GM19238 (cell line): ENCODE data around the gene INAFM2.

Source experiments
- DNase-seq: peaks from one replicate; pipeline ENCODE4 v3.0.0; 2011; ENCODE audit warnings: low spot score; ENCODE audit not compliant: insufficient read length

Gene INAFM2

DNA sequence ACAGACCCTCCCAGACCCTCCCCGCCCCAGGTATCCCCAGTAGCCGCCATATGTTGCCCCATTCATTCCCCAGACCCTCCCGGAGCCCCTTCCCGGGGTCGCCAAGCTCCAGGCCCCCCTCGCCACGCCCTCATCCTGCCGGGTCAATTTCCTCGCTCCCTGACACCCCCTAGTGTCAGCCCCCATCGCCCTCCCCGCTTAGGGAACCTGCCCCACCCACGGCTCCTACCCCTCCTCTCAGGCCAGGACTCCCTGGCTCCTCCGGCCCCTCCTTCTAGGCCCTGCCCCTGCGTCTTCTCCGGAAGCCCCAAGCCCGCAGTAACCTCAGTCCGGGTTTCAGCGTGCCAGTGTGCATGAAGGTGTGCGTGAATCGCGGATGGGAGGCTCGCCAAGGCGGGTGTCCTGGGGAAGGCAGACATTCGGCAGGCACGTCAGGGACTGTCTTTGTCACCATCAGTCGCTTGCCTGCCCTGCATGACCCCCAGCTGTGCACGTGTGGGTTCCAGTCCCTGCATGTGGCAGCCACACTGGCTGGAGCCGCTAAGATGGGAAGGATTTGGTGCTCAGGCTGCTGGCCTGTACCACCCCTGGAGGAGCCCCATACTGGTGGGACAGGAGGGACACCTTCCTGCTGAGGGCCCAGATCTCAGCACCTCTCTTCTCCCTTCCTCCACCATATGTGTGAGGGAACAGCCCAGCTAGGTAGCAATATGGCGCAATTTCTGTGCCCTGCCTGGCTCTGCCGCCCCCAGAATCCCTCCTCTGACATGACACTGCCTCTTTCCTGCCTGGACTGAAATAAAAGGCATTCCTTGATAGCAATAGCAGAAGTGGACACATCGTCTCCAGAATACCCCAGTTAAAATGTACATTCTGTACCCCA is 35.2 kb downstream of the INAFM2 start:
- no peak for DNase-seq

DNA sequence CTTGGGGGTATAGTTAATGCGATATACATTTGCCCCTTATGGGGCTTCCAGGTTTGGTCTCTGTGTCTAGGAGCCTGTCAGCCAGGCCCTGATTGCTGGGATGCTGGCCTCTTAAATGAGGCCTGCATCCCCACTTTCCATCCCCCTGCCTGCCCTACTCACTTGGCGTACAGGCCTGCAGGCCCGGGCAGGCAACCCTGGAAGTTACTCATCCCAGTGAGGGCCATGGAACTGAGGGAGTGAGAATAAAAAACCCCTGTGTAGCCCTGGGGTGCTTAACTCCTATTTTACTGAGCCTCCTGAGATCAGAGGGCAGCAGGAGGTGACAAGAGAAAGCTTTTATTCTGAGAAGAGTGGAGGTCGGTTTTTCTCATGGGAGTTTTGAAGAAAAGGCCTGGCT is 36.5 kb downstream of the INAFM2 start:
- no peak for DNase-seq

DNA sequence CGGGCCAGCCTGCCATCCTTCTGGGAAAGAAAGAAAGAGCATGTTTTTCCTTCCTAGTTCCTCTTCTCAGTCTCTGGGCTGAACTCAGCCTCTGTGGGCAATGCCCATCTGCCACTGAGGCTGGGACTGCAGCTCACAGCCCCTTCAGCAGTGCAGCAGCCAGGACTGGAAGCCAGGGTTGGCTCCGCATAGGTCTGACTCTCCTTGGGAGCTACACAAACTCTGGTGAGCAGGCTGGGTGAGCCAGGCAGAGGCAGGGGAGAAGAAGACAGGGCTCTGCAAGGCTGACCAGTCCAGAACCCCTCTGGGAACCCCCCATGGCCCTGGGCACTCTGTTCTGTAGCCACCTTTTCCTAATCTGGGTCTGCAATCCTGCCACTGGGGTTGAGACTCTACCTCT is 38.1 kb downstream of the INAFM2 start:
- DNase-seq = no peak

DNA sequence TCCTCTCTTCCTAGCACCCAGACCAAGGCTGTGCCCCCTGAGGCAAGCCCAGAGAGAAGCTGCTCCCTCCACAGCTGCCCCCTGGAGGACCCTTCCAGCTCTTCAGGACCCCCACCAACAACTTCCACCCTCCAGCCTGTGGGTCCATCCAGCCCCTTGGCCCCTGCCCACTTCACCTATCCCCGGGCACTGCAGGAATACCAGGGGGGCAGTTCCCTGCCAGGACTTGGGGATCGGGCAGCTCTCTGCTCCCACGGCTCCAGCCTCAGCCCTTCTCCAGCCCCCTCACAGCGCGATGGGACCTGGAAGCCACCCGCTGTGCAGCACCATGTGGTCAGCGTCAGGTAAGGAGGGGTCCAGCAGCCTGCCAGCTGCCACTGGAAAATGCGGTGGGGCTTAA is 40.1 kb downstream of the INAFM2 start:
- no peak for DNase-seq

DNA sequence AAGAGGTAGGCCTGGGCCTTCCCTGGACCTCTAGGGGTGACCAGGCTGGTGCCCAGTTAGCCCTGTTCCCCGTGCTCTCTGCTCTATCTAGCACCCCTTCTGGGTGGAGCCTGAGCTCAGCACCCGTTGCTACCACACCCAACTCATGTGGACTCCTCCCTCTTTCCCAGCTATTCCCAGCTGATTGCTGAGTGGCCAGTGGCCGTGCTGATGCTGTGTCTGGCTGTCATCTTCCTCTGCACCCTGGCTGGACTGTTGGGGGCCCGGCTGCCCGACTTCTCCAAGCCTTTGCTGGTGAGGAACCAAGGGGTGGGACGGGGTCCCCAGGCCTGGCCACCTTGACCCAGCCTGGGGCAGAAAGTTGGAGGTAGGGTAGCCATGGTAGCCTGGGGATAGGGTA is 40.8 kb downstream of the INAFM2 start:
- no peak for DNase-seq

DNA sequence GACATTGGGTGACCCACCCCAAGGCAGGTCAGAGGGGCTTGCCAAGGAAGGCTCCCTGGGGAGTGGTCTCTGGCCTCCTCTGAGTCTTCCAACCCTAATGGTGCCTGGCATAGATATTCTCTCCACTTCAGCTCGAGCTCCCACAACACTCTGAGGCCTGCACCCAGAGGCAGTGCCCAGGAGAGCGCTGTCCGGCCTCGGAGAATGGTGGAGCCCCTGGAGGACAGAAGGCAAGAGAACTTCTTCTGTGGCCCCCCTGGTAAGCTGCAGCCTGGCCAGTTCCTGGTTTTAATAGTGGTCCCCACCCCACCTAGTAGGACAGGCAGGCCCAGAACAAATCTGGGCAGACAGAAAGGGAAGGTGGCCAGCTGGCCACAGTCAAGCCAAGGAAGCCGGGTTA is 41.5 kb downstream of the INAFM2 start:
- DNase-seq = no peak

DNA sequence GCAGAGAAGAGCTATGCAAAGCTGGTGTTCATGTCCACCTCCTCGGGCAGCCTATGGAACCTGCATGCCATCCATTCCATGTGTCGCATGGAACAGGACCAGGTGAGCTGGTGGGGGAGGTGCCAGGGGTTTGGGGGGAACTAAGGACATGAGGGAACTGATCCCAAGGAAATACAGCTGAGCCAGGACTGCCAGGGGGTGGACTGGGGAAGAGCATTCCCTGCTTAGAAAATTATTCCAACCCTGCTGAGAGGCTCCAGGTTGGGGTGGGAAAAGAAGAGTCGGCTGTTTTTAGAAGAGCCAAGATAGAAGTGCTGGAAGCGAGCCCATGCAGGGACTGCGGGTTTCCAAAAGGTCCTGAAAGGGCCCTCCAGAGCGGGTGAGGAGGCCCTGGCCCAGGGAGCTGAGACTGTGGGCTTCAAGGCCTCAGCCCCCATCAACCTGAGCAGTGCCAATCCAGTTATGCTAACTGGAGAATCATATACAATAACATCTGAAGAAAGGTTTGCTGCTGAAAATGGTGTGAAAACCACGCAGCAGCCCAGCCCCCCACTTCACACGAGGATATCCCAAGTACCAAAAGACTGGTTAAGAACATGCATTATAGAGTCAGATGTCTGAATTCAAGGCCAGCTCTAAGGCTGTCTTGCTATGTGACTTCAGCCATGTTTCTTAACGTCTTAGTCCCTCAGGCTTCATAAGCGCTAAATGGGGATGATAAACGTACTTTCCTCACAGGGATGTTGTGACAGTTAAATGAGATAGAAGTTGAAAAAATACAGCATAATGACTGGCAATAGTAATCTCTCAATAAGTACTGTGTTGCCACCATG is 42.3 kb downstream of the INAFM2 start:
- DNase-seq = no peak

DNA sequence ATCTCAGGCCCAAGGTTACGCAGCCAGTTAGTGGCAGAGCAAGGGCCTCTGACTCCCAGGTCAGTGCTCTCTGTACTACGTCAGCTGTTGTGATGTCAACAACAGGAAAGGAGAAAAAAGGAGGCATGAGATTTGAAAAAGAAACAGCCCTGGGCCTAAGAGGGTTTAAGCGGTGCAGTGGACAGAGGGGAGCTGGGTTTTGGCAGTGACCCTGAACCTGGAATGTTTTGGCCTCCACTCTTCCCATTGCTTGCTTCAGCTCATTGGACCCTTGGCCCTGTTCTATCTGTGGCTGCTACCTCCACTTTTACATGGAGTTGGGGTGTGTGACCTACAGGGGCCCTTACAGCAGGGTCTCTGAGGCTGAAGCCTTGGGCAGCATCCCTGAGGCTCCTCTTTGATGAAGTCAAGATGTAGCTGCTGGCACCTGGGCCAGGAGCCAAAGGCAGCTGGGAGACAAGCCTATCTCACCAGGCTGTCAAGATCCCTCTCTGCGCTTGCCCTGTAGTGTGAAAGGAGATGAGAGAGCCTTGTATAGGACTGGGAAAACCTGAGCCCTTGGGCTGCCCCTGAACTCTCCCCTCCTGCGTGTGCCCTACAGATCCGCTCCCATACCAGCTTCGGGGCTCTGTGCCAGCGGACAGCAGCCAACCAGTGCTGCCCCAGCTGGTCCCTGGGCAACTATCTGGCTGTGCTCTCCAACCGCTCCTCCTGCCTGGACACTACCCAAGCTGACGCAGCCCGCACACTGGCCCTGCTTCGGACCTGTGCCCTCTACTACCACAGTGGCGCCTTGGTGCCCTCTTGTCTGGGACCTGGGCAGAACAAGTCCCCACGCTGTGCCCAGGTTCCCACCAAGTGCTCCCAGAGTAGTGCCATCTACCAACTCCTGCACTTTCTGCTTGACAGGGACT is 43.2 kb downstream of the INAFM2 start:
- no peak for DNase-seq

DNA sequence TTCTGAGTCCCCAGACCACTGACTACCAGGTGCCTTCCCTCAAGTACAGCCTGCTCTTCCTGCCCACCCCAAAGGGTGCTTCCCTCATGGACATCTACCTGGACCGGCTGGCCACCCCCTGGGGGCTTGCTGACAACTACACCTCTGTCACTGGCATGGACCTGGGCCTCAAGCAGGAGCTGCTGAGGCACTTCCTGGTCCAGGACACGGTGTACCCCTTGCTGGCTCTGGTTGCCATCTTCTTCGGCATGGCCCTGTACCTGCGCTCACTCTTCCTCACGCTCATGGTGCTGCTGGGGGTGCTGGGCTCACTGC is 43.8 kb downstream of the INAFM2 start:
- no peak for DNase-seq

DNA sequence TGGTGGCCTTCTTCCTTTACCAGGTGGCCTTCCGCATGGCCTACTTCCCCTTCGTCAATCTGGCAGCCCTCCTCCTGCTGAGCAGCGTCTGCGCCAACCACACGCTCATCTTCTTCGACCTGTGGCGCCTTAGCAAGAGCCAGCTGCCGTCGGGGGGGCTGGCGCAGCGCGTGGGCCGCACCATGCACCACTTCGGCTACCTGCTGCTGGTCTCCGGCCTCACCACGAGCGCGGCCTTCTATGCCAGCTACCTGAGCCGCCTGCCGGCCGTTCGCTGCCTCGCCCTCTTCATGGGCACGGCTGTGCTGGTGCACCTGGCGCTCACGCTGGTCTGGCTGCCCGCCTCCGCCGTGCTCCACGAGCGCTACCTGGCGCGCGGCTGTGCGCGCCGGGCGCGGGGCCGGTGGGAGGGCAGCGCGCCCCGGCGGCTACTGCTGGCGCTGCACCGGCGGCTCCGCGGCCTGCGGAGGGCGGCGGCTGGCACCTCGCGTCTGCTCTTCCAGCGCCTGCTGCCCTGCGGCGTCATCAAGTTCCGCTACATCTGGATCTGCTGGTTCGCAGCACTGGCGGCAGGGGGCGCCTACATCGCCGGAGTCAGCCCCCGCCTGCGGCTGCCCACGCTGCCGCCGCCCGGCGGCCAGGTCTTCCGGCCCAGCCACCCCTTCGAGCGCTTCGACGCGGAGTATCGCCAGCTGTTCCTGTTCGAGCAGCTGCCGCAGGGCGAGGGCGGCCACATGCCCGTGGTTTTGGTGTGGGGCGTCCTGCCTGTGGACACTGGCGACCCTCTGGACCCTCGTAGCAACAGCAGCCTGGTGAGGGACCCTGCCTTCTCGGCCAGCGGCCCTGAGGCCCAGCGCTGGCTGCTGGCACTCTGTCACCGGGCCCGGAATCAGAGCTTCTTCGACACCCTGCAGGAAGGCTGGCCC is 44.5 kb downstream of the INAFM2 start:
- DNase-seq = peak; percentile 92

DNA sequence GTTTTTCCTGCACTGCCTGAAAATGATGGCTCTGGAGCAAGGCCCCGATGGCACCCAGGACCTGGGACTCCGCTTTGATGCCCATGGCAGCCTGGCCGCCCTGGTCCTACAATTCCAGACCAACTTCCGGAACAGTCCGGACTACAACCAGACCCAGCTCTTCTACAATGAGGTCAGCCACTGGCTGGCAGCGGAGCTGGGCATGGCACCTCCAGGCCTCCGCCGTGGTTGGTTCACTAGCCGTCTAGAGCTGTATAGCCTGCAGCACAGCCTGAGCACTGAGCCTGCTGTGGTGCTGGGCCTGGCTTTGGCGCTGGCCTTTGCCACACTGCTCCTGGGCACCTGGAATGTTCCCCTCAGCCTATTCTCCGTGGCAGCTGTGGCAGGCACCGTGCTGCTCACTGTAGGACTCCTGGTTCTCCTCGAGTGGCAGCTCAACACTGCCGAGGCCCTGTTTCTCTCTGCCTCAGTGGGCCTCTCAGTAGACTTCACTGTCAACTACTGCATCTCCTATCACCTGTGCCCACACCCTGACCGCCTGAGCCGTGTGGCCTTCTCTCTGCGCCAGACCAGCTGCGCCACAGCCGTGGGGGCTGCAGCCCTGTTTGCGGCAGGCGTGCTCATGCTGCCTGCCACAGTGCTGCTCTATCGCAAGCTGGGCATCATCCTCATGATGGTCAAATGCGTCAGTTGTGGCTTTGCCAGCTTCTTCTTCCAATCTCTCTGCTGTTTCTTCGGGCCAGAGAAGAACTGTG is 45.4 kb downstream of the INAFM2 start:
- DNase-seq = no peak

DNA sequence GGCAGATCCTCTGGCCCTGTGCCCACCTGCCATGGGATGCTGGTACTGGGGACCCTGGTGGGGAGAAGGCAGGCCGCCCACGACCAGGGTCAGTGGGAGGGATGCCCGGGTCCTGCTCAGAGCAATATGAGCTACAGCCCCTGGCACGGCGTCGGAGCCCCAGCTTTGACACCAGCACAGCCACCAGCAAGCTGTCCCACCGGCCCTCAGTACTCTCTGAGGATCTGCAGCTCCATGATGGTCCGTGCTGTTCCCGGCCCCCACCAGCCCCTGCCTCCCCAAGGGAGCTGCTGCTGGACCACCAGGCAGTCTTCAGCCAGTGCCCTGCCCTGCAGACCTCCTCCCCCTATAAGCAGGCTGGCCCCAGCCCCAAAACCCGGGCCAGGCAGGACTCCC is 46.0 kb downstream of the INAFM2 start:
- DNase-seq = no peak

DNA sequence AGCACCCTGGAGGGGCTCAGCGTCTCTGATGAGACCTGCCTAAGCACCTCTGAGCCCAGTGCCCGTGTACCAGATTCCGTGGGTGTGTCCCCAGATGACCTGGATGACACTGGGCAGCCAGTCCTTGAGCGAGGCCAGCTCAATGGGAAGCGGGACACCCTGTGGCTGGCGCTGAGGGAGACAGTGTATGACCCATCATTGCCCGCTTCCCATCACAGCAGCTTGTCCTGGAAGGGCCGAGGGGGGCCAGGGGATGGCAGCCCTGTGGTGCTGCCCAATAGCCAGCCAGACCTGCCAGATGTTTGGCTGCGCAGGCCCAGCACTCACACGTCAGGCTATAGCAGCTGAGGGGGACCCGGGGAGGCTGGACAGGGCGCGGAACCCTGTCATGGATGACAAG is 46.5 kb downstream of the INAFM2 start:
- DNase-seq = no peak

DNA sequence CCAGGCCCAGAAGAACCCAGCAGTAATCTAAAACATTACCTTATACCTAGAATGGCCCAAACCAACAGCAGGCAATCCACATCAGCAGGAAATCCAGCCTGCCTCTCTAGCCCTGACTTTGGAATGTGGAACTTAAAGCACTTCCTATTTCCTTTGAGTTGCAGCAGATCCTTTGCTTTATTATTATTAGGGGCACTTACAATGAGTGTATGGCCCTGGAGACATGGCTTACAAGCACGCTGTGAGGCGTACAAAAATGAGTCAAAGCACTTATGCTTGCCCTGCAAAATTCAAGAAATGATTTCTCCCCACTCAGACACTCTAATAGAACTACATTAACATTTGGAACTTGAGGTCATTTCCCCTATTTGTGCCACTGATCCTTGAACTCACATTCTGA is 49.5 kb downstream of the INAFM2 start:
- DNase-seq = no peak
